Middle frontal gyrus (tissue), 1 donor: Measurements from ENCODE around the gene CCBE1.

Source experiments
- DNase-seq: peaks from one replicate; pipeline ENCODE4 v3.0.0-alpha.2; 2015; ENCODE audit warnings: low spot score; ENCODE audit errors: extremely low spot score

Gene CCBE1

DNA sequence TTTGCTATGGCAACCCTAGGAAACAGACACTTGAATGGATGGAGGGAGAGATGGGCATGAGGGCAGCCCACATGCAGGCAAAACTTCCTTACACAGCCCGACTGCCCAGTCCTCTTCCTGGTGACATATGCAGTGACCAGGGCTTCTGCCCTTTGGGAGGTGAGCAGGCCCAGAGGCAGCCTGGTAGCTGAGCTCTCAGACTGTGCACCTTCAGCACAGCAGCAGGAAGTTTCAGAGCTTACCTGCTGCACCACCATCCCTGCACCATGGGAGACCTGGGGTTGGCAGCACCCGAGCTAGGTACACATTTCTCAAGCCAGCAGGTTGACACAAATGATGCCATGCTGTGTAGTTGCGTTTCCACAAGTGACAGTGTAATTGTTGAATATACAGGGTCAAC lies 240.6 kb downstream of the CCBE1 start:
- DNase-seq, result no peak

DNA sequence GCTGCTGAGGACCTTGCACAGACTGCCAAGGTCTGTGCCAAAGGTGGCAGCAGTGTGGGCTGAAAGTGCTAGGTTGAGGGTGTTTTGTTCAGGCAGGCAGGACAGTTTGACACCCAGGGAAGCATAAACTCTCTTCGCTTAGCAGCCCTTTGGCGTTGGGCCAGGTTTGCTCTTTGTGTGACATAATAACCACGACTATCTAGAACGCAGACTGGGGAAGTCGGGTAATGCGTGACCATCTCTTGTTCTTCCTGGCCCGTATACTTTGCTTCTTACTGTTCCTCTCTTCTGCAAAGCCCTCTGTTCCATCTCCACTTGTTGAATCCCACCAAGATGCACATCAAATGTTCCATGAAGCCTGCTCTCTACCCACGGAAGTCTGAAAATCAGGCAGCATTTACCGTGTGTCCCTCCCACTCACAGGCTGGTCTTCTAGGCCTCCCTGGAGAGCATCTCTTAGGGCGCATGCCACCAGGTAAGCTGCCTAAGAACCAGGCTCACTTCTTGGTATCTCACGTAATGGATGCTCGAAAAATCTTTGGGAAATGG lies 241.4 kb downstream of the CCBE1 start:
- DNase-seq, result no peak

DNA sequence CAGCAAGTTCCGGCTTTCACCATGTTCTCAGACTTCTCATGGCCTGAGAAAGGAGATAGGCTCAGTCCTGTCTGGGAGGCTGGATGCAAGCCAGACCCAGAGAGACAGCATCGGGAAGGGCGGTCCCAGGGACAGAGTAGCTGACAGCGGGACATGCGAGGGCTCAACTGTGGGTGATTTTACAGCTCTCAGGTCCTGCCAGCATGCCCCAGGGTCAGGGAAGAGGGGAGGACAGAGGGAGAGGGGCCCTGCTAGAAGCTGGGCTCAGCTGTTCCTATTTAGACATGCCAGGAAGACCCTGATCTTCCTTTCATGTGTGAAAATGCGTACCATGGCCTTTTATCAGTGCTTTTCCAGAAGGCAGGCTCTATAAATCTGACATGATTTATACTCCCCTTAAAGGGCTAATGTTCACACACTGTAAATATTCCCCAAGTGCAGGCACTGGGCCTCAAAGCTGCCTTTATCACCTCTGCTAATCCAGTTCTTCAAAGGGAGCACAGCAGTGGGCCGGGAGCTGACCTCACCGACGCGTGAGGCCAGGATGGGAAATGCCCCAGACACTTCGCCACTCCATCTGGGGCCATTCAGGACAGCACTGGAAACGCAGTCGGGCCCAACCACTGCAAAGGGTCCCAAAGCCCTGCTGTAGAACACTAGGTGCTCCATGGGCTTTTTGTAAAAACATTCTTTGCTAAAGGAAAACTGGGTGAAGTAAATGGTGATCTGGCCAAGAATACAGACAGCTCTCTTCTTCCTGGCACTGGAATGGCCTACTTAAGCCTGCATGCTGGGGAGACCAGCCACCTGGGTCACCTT lies 242.1 kb downstream of the CCBE1 start:
- DNase-seq, result no peak

DNA sequence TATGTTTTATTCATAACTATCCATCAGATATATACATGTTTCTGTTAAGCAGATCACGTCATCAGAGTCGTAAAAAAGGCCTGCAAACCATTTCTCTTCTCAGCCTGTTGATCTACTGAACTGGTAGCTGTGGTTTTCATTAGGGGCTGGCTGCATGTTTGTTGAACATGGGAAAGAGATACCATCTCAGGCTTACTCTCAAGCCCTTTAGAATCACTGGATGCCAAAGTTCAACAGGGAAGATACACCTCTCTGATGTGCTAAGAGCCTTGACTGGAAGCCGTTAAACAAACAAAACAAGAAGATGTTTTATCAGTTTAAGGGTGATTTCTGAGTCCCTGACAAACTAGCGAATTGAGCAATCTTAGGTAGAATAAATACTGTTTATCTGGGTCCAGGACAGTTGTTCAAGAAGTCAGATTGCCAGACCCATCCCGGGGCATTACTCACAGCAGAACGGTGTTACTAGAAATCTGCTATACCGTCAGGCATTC lies 243.7 kb downstream of the CCBE1 start:
- DNase-seq, result no peak

DNA sequence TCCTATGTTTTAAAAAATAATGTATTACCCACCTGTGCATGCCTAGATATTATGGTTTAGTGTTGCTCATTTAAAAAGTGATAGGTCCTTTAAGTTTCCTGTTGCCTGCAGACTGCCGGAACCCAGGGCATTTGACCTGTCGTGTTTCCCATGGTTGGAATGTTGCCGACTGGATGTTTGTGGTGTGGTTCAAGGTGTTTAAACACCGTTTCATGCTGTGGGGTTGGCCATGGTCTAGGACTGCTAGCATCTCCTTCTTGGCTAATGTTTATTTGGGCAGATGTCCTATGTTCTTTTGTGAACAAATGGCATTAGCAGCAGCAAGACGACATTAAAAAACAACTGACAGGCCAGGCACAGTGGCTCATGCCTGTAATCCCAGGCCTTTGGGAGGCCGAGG lies 245.3 kb downstream of the CCBE1 start:
- no peak for DNase-seq

DNA sequence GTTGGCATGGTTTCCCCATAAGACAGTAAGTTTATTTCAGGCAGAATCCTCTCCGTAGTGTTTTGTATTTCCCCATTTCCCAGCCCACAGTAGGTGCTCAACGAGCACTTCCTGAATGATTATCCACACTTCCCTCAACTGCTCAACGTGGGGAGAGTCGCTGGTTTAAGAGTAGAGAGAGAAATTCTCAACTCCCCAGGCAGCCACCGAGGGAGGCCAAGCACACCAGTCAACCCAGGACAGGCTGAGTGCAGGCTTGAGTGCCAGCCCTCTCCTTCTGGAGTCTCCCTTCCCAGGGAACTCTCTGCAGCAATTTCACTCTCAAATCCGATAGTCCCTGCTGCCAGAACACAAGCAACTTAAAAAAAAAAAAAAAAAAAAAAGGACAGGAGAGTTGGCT lies 246.2 kb downstream of the CCBE1 start:
- no peak for DNase-seq

DNA sequence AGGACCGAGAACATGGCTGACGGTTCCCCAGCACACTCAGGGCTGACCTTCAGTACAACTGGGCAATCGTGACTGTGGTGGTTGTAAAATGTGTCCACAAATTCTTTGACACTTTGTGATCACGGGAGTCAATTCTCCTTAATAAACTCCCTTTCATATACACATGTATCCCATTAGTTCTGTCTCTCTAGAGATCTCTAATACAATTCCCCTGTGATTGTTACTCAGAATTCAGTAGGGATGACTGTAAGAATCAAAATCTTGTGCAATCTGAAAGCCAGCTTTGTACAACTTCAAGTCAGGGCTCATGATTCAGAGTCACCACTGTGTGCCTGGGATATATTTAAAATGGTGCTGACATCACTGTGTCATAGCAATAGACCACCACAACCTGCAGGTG lies 248.7 kb downstream of the CCBE1 start:
- no peak for DNase-seq

DNA sequence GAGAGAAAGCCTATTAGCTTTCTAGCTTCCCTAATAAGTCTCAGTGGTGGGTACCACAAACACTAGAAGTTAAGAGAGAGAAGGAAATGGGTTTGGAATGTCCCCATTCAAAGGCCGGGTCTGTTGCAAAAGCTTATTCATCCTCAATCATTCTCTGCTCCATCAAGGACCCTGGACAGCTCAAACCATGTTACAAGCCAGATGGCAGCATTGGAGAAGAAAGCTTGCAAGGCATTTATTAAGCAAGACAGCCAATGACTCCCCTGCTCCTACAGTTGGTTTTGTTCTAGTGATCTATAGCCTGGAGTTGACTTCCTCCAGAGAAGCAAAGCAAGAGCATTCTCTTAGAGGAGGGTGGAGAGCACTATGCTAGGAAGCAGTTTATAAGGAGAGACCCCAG lies 251.2 kb downstream of the CCBE1 start:
- no peak for DNase-seq

DNA sequence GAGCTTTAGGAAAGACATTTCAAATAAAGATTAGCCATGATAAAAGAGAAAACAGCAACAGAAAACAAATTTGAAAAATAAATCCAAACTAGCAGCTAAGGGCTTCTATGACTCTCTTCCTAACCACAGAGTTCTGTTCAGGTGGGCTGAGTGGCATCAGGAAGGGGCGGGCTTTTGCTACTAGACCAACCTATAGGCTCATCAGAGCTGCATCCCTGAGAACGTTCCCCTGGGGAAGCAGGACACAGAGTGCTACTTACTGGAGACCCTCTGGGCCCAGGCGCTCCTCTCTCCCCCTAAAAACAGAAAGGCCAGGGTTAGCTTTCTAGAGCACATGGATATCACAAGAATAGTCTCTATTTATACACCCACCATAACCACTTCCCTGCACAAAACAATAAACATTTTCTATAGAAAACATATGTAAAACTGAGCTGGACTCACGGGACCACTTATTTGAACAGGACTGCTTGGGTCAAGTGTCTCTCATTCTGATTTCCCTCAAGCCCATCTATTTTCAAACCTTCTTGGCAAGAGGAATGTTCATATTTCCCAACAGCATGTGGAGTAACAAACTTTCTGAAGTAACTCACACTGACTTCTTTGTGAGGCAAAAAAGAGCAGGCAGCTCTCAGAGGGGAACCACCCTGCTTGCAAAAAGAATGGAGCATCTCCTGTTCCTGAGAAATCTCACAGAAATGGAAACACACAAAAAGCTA lies 259.2 kb downstream of the CCBE1 start:
- DNase-seq, result no peak

DNA sequence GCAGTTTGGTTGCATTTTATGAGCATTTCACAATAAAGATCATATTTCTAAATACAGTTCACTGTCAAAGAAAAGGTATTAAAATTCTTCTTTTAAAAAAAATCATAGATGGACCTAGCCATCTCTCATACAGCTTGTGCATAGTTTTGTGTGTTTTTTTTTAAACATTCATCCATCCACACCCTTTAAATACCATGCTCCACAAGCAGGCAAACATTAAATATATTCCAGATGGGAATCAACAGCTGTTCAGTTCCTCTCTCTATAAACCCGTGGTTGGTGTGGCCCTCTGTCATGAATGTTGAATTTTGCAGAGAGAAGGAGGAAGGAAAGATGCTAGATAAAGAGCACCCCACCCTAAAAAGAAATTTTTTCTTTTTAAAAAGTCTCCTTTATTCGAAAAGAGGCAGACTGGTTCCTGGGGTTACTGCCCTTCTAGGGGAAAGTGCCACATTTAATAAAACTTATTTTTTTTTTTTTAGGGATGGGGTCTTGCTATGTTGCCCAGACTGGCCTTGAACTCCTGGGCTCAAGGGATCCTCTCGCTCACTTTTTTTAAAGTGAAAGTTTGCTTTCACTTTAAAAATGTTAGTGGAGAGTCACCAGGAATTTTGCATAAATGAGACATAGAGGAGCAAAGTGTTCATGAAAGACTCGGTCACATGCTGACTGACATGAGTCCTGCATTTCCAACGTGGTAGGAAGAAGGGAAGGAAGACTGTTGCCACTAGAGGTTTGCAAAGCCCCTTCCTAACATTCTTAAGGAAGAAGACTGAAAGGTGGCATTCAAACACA lies 264.2 kb downstream of the CCBE1 start:
- no peak for DNase-seq

DNA sequence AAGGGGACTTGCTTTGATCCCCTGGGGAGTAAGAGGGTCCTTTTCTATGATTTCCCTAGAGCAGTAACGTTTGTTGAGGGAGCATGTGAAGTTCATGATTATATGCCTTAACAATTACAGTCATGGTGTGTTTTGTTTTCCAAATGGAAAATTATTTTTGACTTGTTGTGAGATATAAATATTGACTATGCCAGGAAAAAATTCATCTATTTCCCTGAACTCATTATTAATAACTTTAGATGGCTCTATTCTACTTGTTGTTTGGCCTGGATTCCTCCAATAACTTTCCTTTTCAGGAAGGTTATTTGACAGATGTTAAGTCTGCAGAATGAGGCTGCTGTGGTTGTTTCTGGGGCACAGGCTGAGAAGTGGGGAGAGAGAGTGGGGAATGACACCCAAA lies 266.1 kb downstream of the CCBE1 start:
- DNase-seq, result no peak

DNA sequence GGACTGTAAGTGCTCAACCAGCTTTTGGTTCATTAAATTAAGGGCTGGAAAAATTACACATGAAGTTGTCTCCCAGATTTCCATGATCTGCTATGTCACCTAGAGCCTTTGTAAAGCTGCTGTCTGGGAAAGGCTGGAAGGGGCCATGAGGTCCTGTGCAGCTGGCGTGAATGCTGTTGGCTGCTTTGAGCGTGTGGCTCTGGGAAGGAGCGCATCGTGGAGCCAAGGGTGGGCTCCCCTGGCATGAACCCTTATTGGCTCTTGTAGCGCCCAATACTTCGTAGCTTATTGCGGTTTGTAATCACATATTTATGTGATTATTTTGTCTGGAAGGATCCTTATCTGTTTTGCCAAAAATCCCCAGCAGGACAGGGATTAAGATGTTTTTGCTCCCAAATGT lies 267.6 kb downstream of the CCBE1 start:
- no peak for DNase-seq

DNA sequence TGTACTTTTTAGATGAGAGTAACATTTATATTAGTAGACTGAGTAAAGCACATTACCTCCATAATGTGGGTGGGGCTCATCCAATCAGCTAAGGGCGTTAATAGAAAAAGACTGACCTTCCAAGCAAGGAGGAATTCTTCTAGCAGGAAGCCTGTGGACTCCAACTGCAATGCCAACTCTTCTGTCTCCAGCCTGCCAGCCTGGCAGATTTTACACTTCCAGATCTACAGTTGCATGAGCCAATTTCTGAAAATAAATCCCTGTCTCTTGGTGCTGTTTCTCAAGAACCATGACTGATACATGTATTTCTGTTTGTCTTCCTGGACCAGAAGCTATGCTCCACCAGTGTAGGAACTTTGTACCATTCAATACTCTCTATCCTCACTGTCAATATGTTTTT lies 269.2 kb downstream of the CCBE1 start:
- DNase-seq, result peak; percentile 4

DNA sequence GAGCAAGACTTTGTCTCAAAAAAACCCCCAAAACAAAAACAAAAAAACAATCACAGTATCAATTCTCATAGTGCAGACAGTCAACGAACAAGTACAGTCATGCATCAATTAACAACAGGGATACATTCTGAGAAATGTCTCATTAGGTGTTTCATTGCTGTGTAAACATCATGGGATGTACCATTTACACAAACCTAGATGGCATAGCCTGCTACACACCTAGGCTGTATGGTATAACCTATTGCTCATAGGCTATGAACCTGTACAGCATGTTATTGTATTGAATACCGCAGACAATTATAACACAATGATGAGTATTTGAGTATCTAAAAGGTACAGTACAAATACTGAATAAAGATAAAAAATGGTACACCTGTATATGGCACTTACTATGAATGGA lies 270.4 kb downstream of the CCBE1 start:
- no peak for DNase-seq

DNA sequence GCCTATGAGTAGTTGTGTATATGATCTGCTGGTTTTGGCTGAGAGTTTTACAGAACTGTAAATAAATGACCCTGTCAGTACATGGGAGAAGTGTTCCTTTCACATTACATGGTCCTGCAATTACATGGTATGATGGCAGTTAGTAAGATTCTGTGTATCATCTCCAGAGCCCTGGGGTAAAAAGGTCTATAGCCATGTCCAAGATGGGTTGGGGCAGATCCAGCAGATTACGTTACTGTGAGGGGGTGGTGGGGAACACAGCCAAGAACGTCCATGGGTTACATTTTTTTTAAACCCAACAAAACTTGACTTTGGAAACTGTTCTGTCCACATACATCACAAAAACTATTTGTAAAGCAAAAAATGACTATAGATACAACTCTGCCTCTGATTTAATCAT lies 274.0 kb downstream of the CCBE1 start:
- DNase-seq, result no peak

DNA sequence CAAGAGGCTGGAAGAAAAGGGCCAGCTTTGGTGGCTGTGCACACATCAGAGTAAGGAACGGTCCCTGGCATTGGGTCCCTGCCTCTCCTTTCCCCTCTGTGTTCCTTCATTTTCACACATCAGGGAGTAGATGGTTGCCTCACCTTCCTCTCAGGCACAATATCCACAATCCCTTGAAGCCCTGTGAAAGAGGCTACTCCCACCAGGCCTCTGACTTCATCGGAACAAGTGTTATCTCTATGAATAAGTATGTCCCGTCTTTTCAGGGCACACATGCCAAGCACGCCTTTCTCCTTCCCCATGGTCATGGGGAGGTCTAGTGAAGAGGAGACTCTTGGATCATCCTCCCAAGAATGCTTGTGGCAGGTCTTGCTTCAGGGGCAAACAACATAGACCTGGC lies 277.0 kb downstream of the CCBE1 start:
- DNase-seq, result no peak

DNA sequence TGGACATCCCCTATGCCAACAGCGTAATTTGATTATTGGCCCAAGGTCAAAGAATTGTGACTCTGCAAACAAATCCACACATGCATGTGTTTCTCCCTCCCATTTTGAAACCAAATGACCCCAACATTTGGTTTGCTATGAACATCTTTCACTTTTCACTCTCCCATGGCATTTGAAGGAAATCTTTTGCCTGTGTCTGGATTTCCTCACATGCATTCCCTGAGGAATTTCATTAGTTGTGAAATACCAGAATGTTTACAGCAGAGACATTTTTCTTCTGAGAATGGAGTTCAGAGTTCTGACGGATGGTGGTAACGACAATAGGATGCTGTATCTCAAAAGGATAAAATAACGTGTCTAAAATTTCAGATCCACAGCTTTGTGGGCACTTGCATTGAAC lies 277.8 kb downstream of the CCBE1 start:
- DNase-seq, result no peak

DNA sequence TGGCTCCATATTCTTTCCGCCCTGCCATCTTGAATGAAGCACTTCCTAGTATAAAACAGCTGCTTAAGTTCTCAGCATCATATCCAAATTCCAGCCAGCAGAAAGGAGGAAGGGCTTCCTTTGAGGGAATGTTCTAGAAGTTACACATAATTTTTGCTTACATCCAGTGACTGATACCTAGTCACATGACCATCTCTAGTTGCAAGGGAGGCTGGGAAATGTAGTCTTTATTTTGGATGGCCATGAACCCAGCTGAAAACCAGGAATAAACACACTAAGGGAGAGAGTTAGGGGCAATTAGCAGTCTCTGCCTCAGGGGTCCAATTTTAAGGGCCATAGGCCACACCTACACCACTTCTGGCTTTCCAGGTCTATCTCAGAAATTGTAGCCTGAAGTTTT lies 280.4 kb downstream of the CCBE1 start:
- no peak for DNase-seq

DNA sequence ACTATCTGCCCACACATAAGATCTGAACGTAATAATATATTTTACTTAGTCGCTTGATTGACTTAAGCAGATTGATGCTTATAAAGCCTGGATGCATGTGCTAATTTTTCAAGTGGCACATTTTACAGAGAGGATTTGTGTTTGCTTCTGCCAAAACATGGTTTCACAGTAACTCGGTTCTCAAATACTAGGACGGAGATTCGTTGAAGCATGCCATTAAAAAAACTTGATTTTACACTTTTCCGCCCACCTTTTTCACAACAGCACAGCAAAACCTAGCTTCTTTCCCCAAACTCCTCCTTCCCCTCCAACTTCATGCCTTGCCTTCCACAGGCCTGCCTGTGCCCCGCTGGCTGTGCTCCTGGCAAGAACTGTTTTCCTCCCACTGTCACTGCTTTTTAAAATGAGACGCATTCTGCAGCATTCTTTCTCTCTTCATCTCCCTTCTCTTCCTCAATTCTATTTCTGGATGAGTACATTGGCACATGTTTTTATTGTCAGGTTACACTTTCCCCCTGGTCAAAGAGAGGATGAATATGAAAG lies 283.0 kb downstream of the CCBE1 start:
- peak; percentile 5 for DNase-seq

DNA sequence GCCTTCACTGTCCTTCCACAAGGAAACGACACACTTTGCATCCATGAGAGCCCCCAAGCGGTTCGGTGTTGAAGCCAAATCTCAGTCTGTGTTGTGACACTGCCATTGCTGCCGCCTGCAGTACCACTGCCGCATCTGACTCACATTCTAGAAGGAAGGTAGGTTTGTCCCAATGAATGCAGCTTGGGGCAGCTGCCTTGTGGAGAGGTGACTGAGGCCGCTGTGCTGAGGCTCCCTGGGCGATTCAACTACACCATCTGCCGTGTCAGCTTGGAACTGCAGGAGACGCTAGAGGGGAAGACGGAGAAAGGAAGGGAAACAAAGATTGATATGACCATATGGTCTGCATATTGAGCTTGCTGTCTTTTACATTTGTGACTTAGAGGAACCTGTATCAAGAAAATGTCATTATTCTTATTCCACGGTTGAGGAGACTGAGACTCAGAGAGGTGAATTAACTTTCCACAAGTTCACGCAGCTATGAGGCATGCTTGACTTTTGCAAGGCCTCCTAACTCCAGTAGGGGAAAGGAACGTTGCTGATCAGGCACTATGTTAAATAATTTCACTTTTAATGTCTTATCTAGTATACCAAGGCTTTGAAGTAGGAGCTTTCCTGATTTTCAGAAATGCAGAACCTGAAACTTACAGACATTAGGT lies 294.7 kb downstream of the CCBE1 start:
- no peak for DNase-seq

DNA sequence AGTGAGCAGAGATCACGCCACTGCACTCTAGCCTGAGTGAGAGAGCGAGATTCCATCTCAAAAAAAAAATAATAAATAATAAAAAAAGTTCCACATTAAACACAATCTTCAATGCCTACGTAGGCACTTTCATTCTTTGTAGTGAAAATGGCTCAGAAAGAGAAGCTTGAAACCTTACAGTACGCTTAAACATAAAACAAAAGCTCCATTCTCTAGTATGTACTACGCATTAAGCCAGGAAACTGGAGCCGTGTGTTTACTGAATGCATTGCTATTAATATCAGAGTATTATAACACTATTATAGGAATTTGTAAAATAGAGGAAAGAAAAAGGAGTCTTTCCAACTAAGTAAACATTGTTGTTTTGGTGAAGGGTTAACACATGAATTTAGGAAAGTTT lies 296.8 kb downstream of the CCBE1 start:
- no peak for DNase-seq
